ENCODE data around the gene PIEZO2.

The PIEZO2 gene

GRCh38 chr18:10757349-10757748, 392.0 kb downstream of the PIEZO2 start:
- Histone ChIP-seq H3K79me2 (ENCODE audit: insufficient read depth, low read length) (no peaks in the 10 kb centered on the region), H3K9me3 (ENCODE audit: insufficient read depth, low read depth, low read length) (no peaks in the 10 kb centered on the region), H3K4me2 (ENCODE audit: low read depth, low read length, poor library complexity, severe bottlenecking) (no peak overlapping the region), H3K4me3 (ENCODE audit: low read length, poor library complexity, severe bottlenecking) (no peak overlapping the region), H3K4me1 (ENCODE audit: insufficient read depth, low read length, poor library complexity, severe bottlenecking) (no peaks in the 10 kb centered on the region), H3K9me2 (replicated peaks; ENCODE audit: low read depth, low read length) (no peaks in the 10 kb centered on the region), H3F3A (ENCODE audit: low read depth) (no peaks in the 10 kb centered on the region), H3K36me3 (ENCODE audit: insufficient read depth, low read length) (no peaks in the 10 kb centered on the region), H2AFZ (ENCODE audit: low read length) (no peak overlapping the region), H3K9ac (ENCODE audit: low read depth, low read length, poor library complexity, severe bottlenecking) (no peak overlapping the region), H4K20me1 (ENCODE audit: insufficient read depth, low read length, poor library complexity, severe bottlenecking) (no peaks in the 10 kb centered on the region), H3K27me3 (ENCODE audit: insufficient read depth, low read length, poor library complexity, severe bottlenecking) (peaks cover 5% of the 10 kb centered on the region)
- TF ChIP-seq CTCF (conservative IDR thresholded peaks at IDR 0.05; ENCODE audit: low read length) (no peak), EZH2phosphoT487 (IDR thresholded peaks at IDR 0.05; ENCODE audit: borderline replicate concordance) (no peak)

- H3K4me3 ChIP-seq (ENCODE audit: low read length, poor library complexity, severe bottlenecking), result no peak overlapping the region
- H3K9ac ChIP-seq (ENCODE audit: low read depth, low read length, poor library complexity, severe bottlenecking), result no peak overlapping the region
- no peaks in the 10 kb centered on the region for H3K36me3 ChIP-seq (ENCODE audit: insufficient read depth, low read length)
- TF ChIP-seq CTCF (conservative IDR thresholded peaks at IDR 0.05; ENCODE audit: low read length) (no peak), EZH2phosphoT487 (IDR thresholded peaks at IDR 0.05; ENCODE audit: borderline replicate concordance) (no peak)
- no peaks in the 10 kb centered on the region for H3K4me1 ChIP-seq (ENCODE audit: insufficient read depth, low read length, poor library complexity, severe bottlenecking)
- H4K20me1 ChIP-seq (ENCODE audit: insufficient read depth, low read length, poor library complexity, severe bottlenecking), result no peaks in the 10 kb centered on the region
- H3K79me2 ChIP-seq (ENCODE audit: insufficient read depth, low read length), result no peaks in the 10 kb centered on the region
- no peaks in the 10 kb centered on the region for H3K9me3 ChIP-seq (ENCODE audit: insufficient read depth, low read depth, low read length)
- H3F3A ChIP-seq (ENCODE audit: low read depth), result no peaks in the 10 kb centered on the region
- H3K27me3 ChIP-seq (ENCODE audit: insufficient read depth, low read length, poor library complexity, severe bottlenecking), result no peaks in the 10 kb centered on the region
- H3K4me2 ChIP-seq (ENCODE audit: low read depth, low read length, poor library complexity, severe bottlenecking), result no peak overlapping the region
- no peak overlapping the region for H2AFZ ChIP-seq (ENCODE audit: low read length)
- no peaks in the 10 kb centered on the region for H3K9me2 ChIP-seq (replicated peaks; ENCODE audit: low read depth, low read length)
Observed at GRCh38 chr18:10755855-10756254, 393.5 kb downstream of the PIEZO2 start.

GRCh38 chr18:10754128-10754527, 395.2 kb downstream of the PIEZO2 start:
- Histone ChIP-seq H3K79me2 (ENCODE audit: insufficient read depth, low read length) (no peaks in the 10 kb centered on the region), H2AFZ (ENCODE audit: low read length) (no peak overlapping the region), H3K27me3 (ENCODE audit: insufficient read depth, low read length, poor library complexity, severe bottlenecking) (no peaks in the 10 kb centered on the region), H3K9ac (ENCODE audit: low read depth, low read length, poor library complexity, severe bottlenecking) (no peak overlapping the region), H3F3A (ENCODE audit: low read depth) (no peaks in the 10 kb centered on the region), H3K4me1 (ENCODE audit: insufficient read depth, low read length, poor library complexity, severe bottlenecking) (no peaks in the 10 kb centered on the region), H3K36me3 (ENCODE audit: insufficient read depth, low read length) (no peaks in the 10 kb centered on the region), H3K9me2 (replicated peaks; ENCODE audit: low read depth, low read length) (no peaks in the 10 kb centered on the region), H3K4me2 (ENCODE audit: low read depth, low read length, poor library complexity, severe bottlenecking) (no peak overlapping the region), H4K20me1 (ENCODE audit: insufficient read depth, low read length, poor library complexity, severe bottlenecking) (no peaks in the 10 kb centered on the region), H3K4me3 (ENCODE audit: low read length, poor library complexity, severe bottlenecking) (no peak overlapping the region), H3K9me3 (ENCODE audit: insufficient read depth, low read depth, low read length) (no peaks in the 10 kb centered on the region)
- TF ChIP-seq CTCF (conservative IDR thresholded peaks at IDR 0.05; ENCODE audit: low read length) (no peak), EZH2phosphoT487 (IDR thresholded peaks at IDR 0.05; ENCODE audit: borderline replicate concordance) (no peak)
